Upper lobe of left lung (tissue), 6 donors: Measurements from ENCODE around the gene UBL3. TPM values are rescaled to one million over a fixed set of nuclear protein-coding genes. Genes with fewer than 3 reads are reported as not detected.

ENCODE experiments used
- ATAC-seq, 2 donors: fragments of 200-7000 bp; cut with Tn5 transposase; one replicate each; pipeline ENCODE4 v1.9.1; 2022; ENCODE audit warnings: mild to moderate bottlenecking in 2 of 2, moderate library complexity in 2 of 2; ENCODE audit not compliant: low FRiP score in 2 of 2
- DNase-seq, 2 donors: peaks; one replicate each; pipeline ENCODE4 v3.0.0-alpha.2; 2019 to 2020
- H3K27ac ChIP-seq, 4 donors: fragments of 200-600 bp; sonication (generic); one replicate each; pipeline ENCODE4 v1.5.1; 2016 to 2019
- H3K27me3 ChIP-seq, 4 donors: fragments of 200-600 bp; sonication (generic); one replicate each; pipeline ENCODE4 v1.5.1; 2017 to 2019
- H3K36me3 ChIP-seq, 4 donors: fragments of 200-600 bp; sonication (generic); one replicate each; pipeline ENCODE4 v1.5.1; 2016 to 2019
- H3K4me1 ChIP-seq, 4 donors: fragments of 200-600 bp; sonication (generic); one replicate each; pipeline ENCODE4 v1.5.1; 2018 to 2019
- H3K4me3 ChIP-seq, 4 donors: fragments of 200-600 bp; sonication (generic); one replicate each; pipeline ENCODE4 v1.5.1; 2017 to 2019; ENCODE audit warnings: mild to moderate bottlenecking in 2 of 4, moderate library complexity in 1 of 4
- H3K9me3 ChIP-seq, 4 donors: fragments of 200-600 bp; sonication (generic); one replicate each; pipeline ENCODE4 v1.5.1; 2018 to 2019
- EP300 ChIP-seq, 4 donors: sonication (generic); formaldehyde crosslinking; IDR thresholded peaks; one replicate each; pipeline ENCODE4 v1.5.1; 2017; ENCODE audit warnings: antibody characterized with exemption in 4 of 4, control low read depth in 2 of 4
- POLR2A ChIP-seq, 4 donors: fragments of 450-650 bp; IDR thresholded peaks; one replicate each; pipeline ENCODE4 v1.5.1; 2016 to 2017; ENCODE audit warnings: antibody characterized with exemption in 4 of 4, mild to moderate bottlenecking in 2 of 4
- POLR2AphosphoS5 ChIP-seq, 2 donors: sonication (generic); formaldehyde crosslinking; IDR thresholded peaks; one replicate each; pipeline ENCODE4 v1.5.1; 2017; ENCODE audit warnings: antibody characterized with exemption in 2 of 2
- WGBS, 2 donors: methylation state at CpG; one replicate each; pipeline ENCODE4 v1.1.5; 2017 to 2018; 5-methylcytosine and 5-hydroxymethylcytosine counted together
- total RNA-seq, 6 donors: library from RNA; depleted of rRNA in 4 of 6; stranded (reverse); fragments of >200 nt in 4 of 6; gene quantifications; one replicate each; pipeline versions ENCODE4 v1.1.0 to v1.2.1, GENCODE V29; 2016 to 2021
- TF ChIP-seq, protein P1 (sequence below), 6 experiments: fragments of 450-650 bp in 4 of 6; fragments of 200-600 bp in 2 of 6; sonication (generic) in 2 of 6; IDR thresholded peaks; one replicate each; pipeline ENCODE4 v1.5.1; 2016 to 2019; ENCODE audit warnings: antibody characterized with exemption in 6 of 6
- donor health status: DM: no; HTN: no; CAD: no; lungs with moderate emphysema.
- donor health status: DM: no; HTN: yes; CAD: no; lungs with severe emphysema.

The UBL3 gene
- total RNA-seq, 6 donors from 2014 or later = 32.5 to 122 (median 53.3) TPM

DNA sequence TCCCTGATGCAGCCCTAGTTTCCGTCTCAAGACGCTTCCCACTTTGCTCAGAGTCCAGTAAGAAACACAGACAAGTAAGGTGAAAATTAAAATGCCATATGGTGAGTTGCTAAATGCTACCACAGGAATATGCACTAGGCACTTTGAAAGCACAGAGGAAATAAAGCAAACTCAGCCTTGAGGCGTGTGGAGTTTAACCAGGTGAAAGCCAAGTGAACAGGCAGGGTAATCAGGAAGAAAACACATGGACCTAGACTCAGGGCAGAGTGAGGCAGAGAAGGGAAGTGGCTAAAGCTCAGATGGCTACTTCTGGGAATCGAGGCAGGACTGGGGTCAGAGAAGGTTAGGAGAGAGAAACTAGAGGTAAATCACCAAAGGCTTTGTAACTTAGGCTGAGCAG is 5.4 kb upstream of the UBL3 start:
- no peak for ATAC-seq
- Histone ChIP-seq H3K27ac (peak overlapping the region in 2 of 4 donors; percentile 2 to 20), H3K36me3 (no peaks in the 10 kb centered on the region), H3K4me1 (peaks cover 0 to 11% (median 6%) of the 10 kb centered on the region in 4 donors), H3K27me3 (no peaks in the 10 kb centered on the region), H3K9me3 (no peaks in the 10 kb centered on the region), H3K4me3 (no peak overlapping the region)
- TF ChIP-seq POLR2A (IDR thresholded peaks at IDR 0.05) = no peak
- no peak for TF ChIP-seq POLR2AphosphoS5 (IDR thresholded peaks at IDR 0.05)
- TF ChIP-seq EP300 (IDR thresholded peaks at IDR 0.05) = no peak
- TF ChIP-seq, protein P1, sequence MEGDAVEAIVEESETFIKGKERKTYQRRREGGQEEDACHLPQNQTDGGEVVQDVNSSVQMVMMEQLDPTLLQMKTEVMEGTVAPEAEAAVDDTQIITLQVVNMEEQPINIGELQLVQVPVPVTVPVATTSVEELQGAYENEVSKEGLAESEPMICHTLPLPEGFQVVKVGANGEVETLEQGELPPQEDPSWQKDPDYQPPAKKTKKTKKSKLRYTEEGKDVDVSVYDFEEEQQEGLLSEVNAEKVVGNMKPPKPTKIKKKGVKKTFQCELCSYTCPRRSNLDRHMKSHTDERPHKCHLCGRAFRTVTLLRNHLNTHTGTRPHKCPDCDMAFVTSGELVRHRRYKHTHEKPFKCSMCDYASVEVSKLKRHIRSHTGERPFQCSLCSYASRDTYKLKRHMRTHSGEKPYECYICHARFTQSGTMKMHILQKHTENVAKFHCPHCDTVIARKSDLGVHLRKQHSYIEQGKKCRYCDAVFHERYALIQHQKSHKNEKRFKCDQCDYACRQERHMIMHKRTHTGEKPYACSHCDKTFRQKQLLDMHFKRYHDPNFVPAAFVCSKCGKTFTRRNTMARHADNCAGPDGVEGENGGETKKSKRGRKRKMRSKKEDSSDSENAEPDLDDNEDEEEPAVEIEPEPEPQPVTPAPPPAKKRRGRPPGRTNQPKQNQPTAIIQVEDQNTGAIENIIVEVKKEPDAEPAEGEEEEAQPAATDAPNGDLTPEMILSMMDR (IDR thresholded peaks at IDR 0.05) = no peak
- no peak for DNase-seq
- WGBS, 2 donors = 57 to 66% methylated on average over 4 of the region's 4 CpGs

DNA sequence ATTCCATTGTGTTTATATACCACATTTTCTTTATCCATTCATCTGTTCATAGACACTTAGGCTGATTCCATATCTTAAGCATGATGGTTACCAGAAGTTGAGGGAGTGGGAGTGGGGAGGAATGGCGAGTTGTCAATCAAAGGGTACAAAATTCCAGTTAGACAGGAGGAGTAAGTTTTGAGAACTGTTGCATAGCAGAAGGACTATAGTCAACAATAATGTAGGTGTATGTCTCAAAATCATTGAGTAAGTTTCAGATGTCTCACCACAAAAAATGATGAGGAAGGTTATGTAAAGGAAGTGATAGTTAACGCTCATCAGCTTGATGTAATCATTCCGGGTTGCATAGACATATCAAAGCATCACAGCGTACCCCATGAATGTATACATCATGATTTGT is 4.6 kb upstream of the UBL3 start:
- peaks cover 0 to 13% (median 7%) of the 10 kb centered on the region in 4 donors for H3K4me1 ChIP-seq
- WGBS, 2 donors = 87 to 88% methylated on average over 4 of the region's 4 CpGs
- ATAC-seq = no peak
- H3K9me3 ChIP-seq = no peaks in the 10 kb centered on the region
- TF ChIP-seq POLR2A (IDR thresholded peaks at IDR 0.05) (no peak), POLR2AphosphoS5 (IDR thresholded peaks at IDR 0.05) (no peak), EP300 (IDR thresholded peaks at IDR 0.05) (no peak)
- TF ChIP-seq, protein P1 (IDR thresholded peaks at IDR 0.05) = no peak
- DNase-seq = no peak
- H3K27me3 ChIP-seq = no peaks in the 10 kb centered on the region
- no peak overlapping the region for H3K27ac ChIP-seq
- H3K4me3 ChIP-seq = no peak overlapping the region
- no peaks in the 10 kb centered on the region for H3K36me3 ChIP-seq

DNA sequence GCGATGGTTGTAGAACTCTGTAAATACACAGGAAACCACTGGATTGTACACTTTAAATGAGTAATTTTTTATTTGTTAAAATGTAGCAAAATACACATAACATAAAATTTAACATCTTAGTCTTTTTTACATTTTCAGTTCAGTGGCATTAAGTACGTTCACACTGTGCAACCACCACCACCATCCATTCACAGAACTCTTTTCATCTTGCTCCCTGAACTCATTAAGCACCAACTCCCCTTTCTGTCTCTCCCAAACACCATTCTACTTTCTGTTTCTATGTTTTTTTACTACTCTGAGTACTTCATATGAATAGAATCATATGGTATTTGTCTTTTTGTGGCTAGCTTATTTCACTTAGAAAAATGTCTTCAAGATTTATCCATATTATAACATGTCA is 2.7 kb upstream of the UBL3 start:
- Histone ChIP-seq H3K4me3 (no peak overlapping the region), H3K4me1 (peaks cover 0 to 13% (median 7%) of the 10 kb centered on the region in 4 donors), H3K27me3 (no peaks in the 10 kb centered on the region), H3K27ac (no peak overlapping the region), H3K36me3 (no peaks in the 10 kb centered on the region), H3K9me3 (no peaks in the 10 kb centered on the region)
- DNase-seq (no peak), ATAC-seq (no peak)
- TF ChIP-seq POLR2AphosphoS5 (IDR thresholded peaks at IDR 0.05) (no peak), POLR2A (IDR thresholded peaks at IDR 0.05) (no peak), EP300 (IDR thresholded peaks at IDR 0.05) (no peak)
- TF ChIP-seq, protein P1 (IDR thresholded peaks at IDR 0.05) = no peak
- whole genome bisulfite sequencing, 2 donors = 67 to 79% methylated on average over 2 of the region's 2 CpGs

DNA sequence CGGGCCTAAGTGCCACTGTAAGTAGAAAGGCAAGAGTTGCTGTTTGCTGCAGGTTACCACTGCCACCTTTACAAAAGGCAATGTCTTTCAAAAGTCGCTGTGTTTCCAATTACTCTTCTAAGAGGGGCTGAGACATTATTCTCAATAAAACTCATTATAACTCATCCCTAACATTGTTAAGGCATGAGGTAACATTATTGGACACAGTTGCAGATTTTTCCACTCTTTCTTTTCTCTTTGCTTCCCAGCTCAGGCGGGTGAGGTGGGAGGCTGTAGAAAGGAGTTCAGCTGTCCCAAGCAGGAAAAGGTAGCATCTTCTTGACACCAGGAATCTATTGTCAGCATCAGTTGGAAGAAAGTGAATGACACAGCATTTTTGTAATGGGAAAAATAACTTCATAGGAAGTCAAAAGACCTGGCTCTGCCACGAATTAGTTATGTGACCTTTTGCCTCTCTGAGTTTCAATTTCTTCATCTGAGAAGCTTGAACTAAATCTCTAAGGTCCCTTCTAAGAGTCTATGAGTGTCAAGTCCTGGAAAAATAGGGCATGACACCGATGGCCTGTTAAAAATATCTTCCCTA is 2.1 kb upstream of the UBL3 start:
- Histone ChIP-seq H3K4me1 (peaks cover 0 to 14% (median 7%) of the 10 kb centered on the region in 4 donors), H3K27me3 (no peaks in the 10 kb centered on the region), H3K4me3 (no peak overlapping the region), H3K9me3 (no peaks in the 10 kb centered on the region), H3K36me3 (no peaks in the 10 kb centered on the region), H3K27ac (peak overlapping the region in 2 of 4 donors; percentile 15 to 17)
- WGBS, 2 donors = 59 to 66% methylated on average over 5 of the region's 5 CpGs
- TF ChIP-seq POLR2AphosphoS5 (IDR thresholded peaks at IDR 0.05) = no peak
- no peak for TF ChIP-seq POLR2A (IDR thresholded peaks at IDR 0.05)
- TF ChIP-seq EP300 (IDR thresholded peaks at IDR 0.05) = no peak
- ATAC-seq (no peak), DNase-seq (no peak)

DNA sequence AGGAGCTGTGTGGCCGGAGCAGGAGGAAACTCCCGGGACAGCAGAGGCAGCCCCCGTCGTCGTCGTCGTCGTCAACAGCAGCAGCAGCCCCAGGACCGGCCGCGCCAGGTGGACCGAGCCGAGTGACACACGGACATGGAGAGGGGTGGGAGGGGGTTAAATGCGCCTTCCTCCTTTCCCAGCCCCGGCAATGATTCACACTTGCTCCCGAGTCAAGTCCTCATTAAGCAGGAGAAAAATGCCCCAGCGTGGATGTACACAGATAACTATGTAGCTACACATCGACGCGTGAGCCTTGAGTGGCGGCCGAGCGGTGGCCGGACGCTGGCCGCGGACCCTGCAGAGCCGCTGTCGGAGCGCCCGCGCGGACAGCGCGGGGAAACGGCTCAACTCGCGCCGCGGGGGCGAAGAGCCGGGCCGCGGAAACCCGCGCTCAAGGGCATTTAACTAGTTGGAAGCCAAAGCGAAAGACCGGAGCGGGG is 645 bp downstream of the UBL3 start:
- Histone ChIP-seq H3K4me1 (peaks cover 17 to 31% (median 22%) of the 10 kb centered on the region in 4 donors), H3K9me3 (no peaks in the 10 kb centered on the region), H3K4me3 (peak overlapping the region; percentile 69 to 98 (median 80)), H3K27me3 (no peaks in the 10 kb centered on the region), H3K36me3 (no peaks in the 10 kb centered on the region), H3K27ac (peak overlapping the region; percentile 95 to 99 (median 99))
- ATAC-seq (peak; percentile 60 to 74), DNase-seq (peak; percentile 78 to 92)
- TF ChIP-seq POLR2AphosphoS5 (IDR thresholded peaks at IDR 0.05) (peak in 1 of 2 donors; percentile 23), EP300 (IDR thresholded peaks at IDR 0.05) (no peak), POLR2A (IDR thresholded peaks at IDR 0.05) (peak in 1 of 4 donors; percentile 35)
- 0% methylated on average over 14 to 47 of the region's 50 CpGs for WGBS, 2 donors
